ENCODE results near the gene CTBP1. TPM values are rescaled to one million over a fixed set of nuclear protein-coding genes. Genes with fewer than 3 reads are reported as not detected.

Gene CTBP1
- total and polyA plus RNA-seq, 2 of the 8 experiments (the other 6 are each of a cell fraction or from before 2014, with no cell fraction given), result 128 to 185 TPM

- H2BK20ac ChIP-seq (ENCODE audit: low read length), result no peak overlapping the region
- ChIA-PET POLR2A (ENCODE audit: partially characterized antibody) (no interaction called here), CTCF (ENCODE audit: partially characterized antibody) (interaction anchor here (0.6 kb wide), 2 partner anchors 10 to 61 kb away, joined by 3 read pairs; no protein-coding TSS in a partner anchor)
- no peak overlapping the region for H2BK12ac ChIP-seq (ENCODE audit: low read depth, low read length)
- no peaks in the 10 kb centered on the region for H3K9me3 ChIP-seq (ENCODE audit: insufficient read depth in 2 of 2, low read depth in 1 of 2, low read length in 1 of 2)
- H2BK120ac ChIP-seq (replicated peaks; ENCODE audit: low read depth, low read length), result no peak overlapping the region
- H2AK5ac ChIP-seq (ENCODE audit: low read depth, low read length), result no peak overlapping the region
- no peak for FAIRE-seq
- no peak overlapping the region for H3K4me2 ChIP-seq (ENCODE audit: insufficient read depth in 1 of 2, low read depth in 2 of 2, low read length in 2 of 2)
- peak overlapping the region; percentile 69 for H3K4ac ChIP-seq (replicated peaks; ENCODE audit: insufficient read length, low read depth, low read length)
- H3K9ac ChIP-seq (replicated peaks in 1 of 4; ENCODE audit: extremely low read depth in 1 of 4, low read depth in 3 of 4, low read length in 3 of 4), result no peak overlapping the region
- H3K36me3 ChIP-seq (ENCODE audit: control insufficient read depth in 2 of 4, insufficient read depth in 4 of 4, low read length in 3 of 4), result peaks cover 13 to 47% (median 30%) of the 10 kb centered on the region in 4 experiments; a peak in 7 of 8 replicates
- H4K5ac ChIP-seq (ENCODE audit: insufficient read length, low read depth, low read length), result no peak overlapping the region
- H3K23me2 ChIP-seq (ENCODE audit: low read depth, low read length), result no peaks in the 10 kb centered on the region
- H3K18ac ChIP-seq (ENCODE audit: extremely low read depth, low read length), result no peak overlapping the region
- H3K27ac ChIP-seq (ENCODE audit: low read depth, low read length), result 0 out of 2 replicates have a peak overlapping the region, but pooled peaks have one; percentile 15
- H3K56ac ChIP-seq (replicated peaks; ENCODE audit: insufficient read length, low read depth, low read length), result no peak overlapping the region
- H2BK5ac ChIP-seq (ENCODE audit: low read depth, low read length), result peak overlapping the region; percentile 39; the same call in 1 of the 2 replicates
- H2AFZ ChIP-seq (ENCODE audit: low read length), result no peak overlapping the region
- H2BK15ac ChIP-seq (ENCODE audit: low read length), result no peak overlapping the region
- H3K27me3 ChIP-seq (replicated peaks in 1 of 4; ENCODE audit: control insufficient read depth in 3 of 4, extremely low read depth in 1 of 4, insufficient read depth in 3 of 4, low read length in 3 of 4), result no peaks in the 10 kb centered on the region
- H4K8ac ChIP-seq (ENCODE audit: extremely low read depth, insufficient read depth, low read length), result 0 out of 2 replicates have a peak overlapping the region, but pooled peaks have one; percentile 46
- DNase-seq (ENCODE audit: low read depth in 1 of 2, low spot score in 2 of 2), result no peak
- H3K4me3 ChIP-seq (ENCODE audit: extremely low read depth in 1 of 4, insufficient read depth in 2 of 4, low read depth in 3 of 4, low read length in 4 of 4), result no peak overlapping the region
- no peak overlapping the region for H3K23ac ChIP-seq (ENCODE audit: insufficient read length)
- H3K79me2 ChIP-seq (ENCODE audit: control insufficient read depth in 1 of 2, insufficient read depth in 2 of 2, low read length in 2 of 2), result no peaks in the 10 kb centered on the region
- no peaks in the 10 kb centered on the region for H3K4me1 ChIP-seq (replicated peaks in 1 of 4; ENCODE audit: control insufficient read depth in 3 of 4, insufficient read depth in 4 of 4, low read length in 3 of 4)
- H3K14ac ChIP-seq (ENCODE audit: insufficient read length), result no peak overlapping the region
- 94% methylated on average over 40 of the region's 40 CpGs; no CpG with 5 or more reads in 1 of the 2 experiments for WGBS, 2 experiments (ENCODE audit: extremely low coverage in 1 of 2, insufficient coverage in 1 of 2, insufficient read length in 1 of 2, insufficient replicate concordance in 2 of 2, low coverage in 1 of 2, low lambda C conversion rate in 2 of 2, missing lambda C conversion rate in 1 of 2)
- peaks cover 11% of the 10 kb centered on the region for H3K79me1 ChIP-seq (ENCODE audit: low read depth, low read length)
- H4K20me1 ChIP-seq (replicated peaks in 1 of 2; ENCODE audit: control insufficient read depth in 1 of 2, insufficient read depth in 2 of 2, low read length in 2 of 2), result peaks cover 12 to 27% of the 10 kb centered on the region in 2 experiments
- no peak overlapping the region for H4K91ac ChIP-seq (replicated peaks; ENCODE audit: insufficient read length, low read length)
- TF ChIP-seq SIX5 (IDR thresholded peaks at IDR 0.05; ENCODE audit: low read depth, low read length) (no peak), CTBP2 (IDR thresholded peaks at IDR 0.05; ENCODE audit: borderline replicate concordance, insufficient read depth, insufficient read length, low read length) (no peak), NANOG (IDR thresholded peaks at IDR 0.05; ENCODE audit: insufficient read depth, low read depth, low read length, poor library complexity, severe bottlenecking) (no peak), KDM1A (IDR thresholded peaks at IDR 0.05; ENCODE audit: borderline replicate concordance, low read length) (no peak), GTF2F1 (IDR thresholded peaks at IDR 0.05; ENCODE audit: borderline replicate concordance, low read depth, low read length) (no peak), BACH1 (IDR thresholded peaks at IDR 0.05; ENCODE audit: low read length) (no peak), RNF2 (IDR thresholded peaks at IDR 0.05; ENCODE audit: borderline replicate concordance, low read depth, low read length, missing control alignments, poor library complexity, severe bottlenecking) (no peak), CHD1 (IDR thresholded peaks at IDR 0.05; ENCODE audit: low read depth, low read length) (no peak), CBX8 (IDR thresholded peaks at IDR 0.05; ENCODE audit: borderline replicate concordance, low read depth, low read length) (no peak), KDM4A (IDR thresholded peaks at IDR 0.05; ENCODE audit: low read depth, low read length, severe bottlenecking) (no peak), BRCA1 (IDR thresholded peaks at IDR 0.05; ENCODE audit: low read depth, low read length) (no peak)
Observed at GRCh38 chr4:1223841-1224809, 24.8 kb downstream of the CTBP1 start.
